PFSK-1 (cell line): ENCODE measurements around the gene SLC8A3.

Source experiments
- FOXP2 ChIP-seq: optimal IDR thresholded peaks from 2 replicates; pipeline ENCODE3; 2011; ENCODE audit warnings: borderline replicate concordance, control low read depth, inconsistent platforms; ENCODE audit not compliant: insufficient read depth; ENCODE audit errors: extremely low read length, extremely low read depth
- POLR2AphosphoS5 ChIP-seq: IDR thresholded peaks from 2 replicates; pipeline ENCODE4 v1.6.1; 2012; ENCODE audit warnings: low read depth, mild to moderate bottlenecking, control low read depth, low read length, moderate library complexity
- SIN3A ChIP-seq: IDR thresholded peaks from 2 replicates; pipeline ENCODE4 v1.6.1; 2012; ENCODE audit warnings: mild to moderate bottlenecking, low read length, moderate library complexity, borderline replicate concordance; ENCODE audit not compliant: insufficient read depth
- TAF1 ChIP-seq: IDR thresholded peaks from 2 replicates; pipeline ENCODE4 v1.6.1; 2012; ENCODE audit warnings: low read length, control low read depth, borderline replicate concordance; ENCODE audit not compliant: insufficient read depth
- TF ChIP-seq, protein P1 (sequence below), 2 experiments: IDR thresholded peaks; 2 replicates each; pipeline versions ENCODE4 v1.6.1 to v1.8.0; 2011 to 2012; ENCODE audit warnings: low read depth in 2 of 2, low read length in 2 of 2, control low read depth in 1 of 2, inconsistent platforms in 1 of 2, mild to moderate bottlenecking in 1 of 2, moderate library complexity in 1 of 2; ENCODE audit not compliant: insufficient read depth in 1 of 2

Gene SLC8A3

GRCh38 chr14:70192915-70193314 lies 4.2 kb upstream of the SLC8A3 start:
- no peak for TF ChIP-seq POLR2AphosphoS5

DNA sequence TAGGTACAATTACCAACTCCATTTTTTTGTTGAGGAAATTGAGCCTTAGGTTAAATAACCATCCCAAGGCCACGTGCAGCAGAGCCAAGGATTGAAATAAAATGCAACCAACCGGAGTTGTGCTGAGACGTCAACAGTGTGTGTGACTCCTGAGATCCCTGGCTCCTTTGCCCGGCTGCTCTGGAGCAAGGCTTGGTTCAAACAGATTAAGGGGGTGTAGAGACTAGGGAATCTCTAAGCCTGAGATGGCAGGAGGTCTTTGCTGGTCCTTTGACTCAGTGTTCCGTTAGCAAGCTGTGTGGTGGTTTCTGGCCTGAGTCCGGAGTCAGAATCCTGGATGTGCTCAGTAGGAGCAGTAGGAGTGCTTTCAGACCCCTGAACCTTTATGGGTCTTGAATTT lies 1.4 kb upstream of the SLC8A3 start:
- TF ChIP-seq, protein P1, sequence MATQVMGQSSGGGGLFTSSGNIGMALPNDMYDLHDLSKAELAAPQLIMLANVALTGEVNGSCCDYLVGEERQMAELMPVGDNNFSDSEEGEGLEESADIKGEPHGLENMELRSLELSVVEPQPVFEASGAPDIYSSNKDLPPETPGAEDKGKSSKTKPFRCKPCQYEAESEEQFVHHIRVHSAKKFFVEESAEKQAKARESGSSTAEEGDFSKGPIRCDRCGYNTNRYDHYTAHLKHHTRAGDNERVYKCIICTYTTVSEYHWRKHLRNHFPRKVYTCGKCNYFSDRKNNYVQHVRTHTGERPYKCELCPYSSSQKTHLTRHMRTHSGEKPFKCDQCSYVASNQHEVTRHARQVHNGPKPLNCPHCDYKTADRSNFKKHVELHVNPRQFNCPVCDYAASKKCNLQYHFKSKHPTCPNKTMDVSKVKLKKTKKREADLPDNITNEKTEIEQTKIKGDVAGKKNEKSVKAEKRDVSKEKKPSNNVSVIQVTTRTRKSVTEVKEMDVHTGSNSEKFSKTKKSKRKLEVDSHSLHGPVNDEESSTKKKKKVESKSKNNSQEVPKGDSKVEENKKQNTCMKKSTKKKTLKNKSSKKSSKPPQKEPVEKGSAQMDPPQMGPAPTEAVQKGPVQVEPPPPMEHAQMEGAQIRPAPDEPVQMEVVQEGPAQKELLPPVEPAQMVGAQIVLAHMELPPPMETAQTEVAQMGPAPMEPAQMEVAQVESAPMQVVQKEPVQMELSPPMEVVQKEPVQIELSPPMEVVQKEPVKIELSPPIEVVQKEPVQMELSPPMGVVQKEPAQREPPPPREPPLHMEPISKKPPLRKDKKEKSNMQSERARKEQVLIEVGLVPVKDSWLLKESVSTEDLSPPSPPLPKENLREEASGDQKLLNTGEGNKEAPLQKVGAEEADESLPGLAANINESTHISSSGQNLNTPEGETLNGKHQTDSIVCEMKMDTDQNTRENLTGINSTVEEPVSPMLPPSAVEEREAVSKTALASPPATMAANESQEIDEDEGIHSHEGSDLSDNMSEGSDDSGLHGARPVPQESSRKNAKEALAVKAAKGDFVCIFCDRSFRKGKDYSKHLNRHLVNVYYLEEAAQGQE (IDR thresholded peaks at IDR 0.05; ENCODE audit: insufficient read depth in 1 of 2, low read depth in 2 of 2, low read length in 2 of 2), result no peak
- TF ChIP-seq TAF1, result no peak
- no peak for TF ChIP-seq FOXP2
- TF ChIP-seq SIN3A, result no peak
- TF ChIP-seq POLR2AphosphoS5, result no peak

GRCh38 chr14:70189456-70190077 lies 816 bp upstream of the SLC8A3 start:
- TF ChIP-seq SIN3A, result no peak
- TF ChIP-seq TAF1, result no peak
- TF ChIP-seq POLR2AphosphoS5, result no peak
- TF ChIP-seq, protein P1 (IDR thresholded peaks at IDR 0.05; ENCODE audit: insufficient read depth in 1 of 2, low read depth in 2 of 2, low read length in 2 of 2), result no peak
- TF ChIP-seq FOXP2, result no peak

DNA sequence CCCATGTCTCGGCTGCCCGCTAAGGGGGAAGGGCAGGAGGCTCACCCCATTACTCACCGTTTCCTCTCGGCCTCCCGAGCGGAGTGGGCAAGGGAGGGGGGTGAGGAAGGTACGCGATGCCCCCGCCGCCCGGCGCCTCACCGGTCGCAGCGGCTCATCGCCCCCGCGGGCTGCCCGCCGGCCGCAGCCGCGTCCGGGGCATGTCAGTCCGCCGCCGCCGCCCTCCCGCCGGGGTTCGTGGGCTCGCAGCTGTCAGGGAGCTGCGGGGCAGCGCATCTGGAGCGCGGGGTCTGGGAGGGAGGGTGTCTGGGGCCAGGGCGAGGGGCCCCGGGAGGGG lies 461 bp downstream of the SLC8A3 start:
- no peak for TF ChIP-seq SIN3A

- no peak for TF ChIP-seq TAF1
- TF ChIP-seq FOXP2, result no peak
- TF ChIP-seq POLR2AphosphoS5, result no peak
- TF ChIP-seq, protein P1 (IDR thresholded peaks at IDR 0.05; ENCODE audit: insufficient read depth in 1 of 2, low read depth in 2 of 2, low read length in 2 of 2), result no peak
- TF ChIP-seq SIN3A, result no peak
Observed at GRCh38 chr14:70186900-70187451, 1.8 kb downstream of the SLC8A3 start.

DNA sequence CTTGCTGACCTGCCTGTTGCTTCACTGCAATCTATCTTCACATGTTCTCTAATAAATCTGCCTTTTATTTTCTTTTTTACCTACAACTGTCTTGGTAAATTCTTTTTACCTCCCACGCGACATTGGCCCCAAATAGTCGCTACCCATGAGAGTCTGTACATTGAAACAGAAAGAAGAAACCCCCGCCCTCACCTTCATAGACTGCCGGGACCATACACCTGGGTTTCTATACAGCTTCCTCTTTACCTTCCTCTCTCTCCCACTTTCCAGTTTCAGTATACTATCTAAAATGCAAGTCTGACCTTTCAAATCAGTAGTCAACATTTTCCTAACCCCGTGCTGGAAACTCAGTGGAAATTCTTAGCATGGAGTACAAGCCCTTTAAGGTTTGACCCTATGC lies 4.8 kb downstream of the SLC8A3 start:
- no peak for TF ChIP-seq SIN3A
- no peak for TF ChIP-seq TAF1
- TF ChIP-seq, protein P1 (IDR thresholded peaks at IDR 0.05; ENCODE audit: insufficient read depth in 1 of 2, low read depth in 2 of 2, low read length in 2 of 2), result no peak
- no peak for TF ChIP-seq POLR2AphosphoS5
- no peak for TF ChIP-seq FOXP2
